HG03565 (cell line): ENCODE results near the gene DNAJB9.
"Not testable (repeated sequence)": the region's sequence is repeated elsewhere in the genome, so short reads cannot be mapped to it uniquely, and the experiment has no call there.

Source experiments
- ATAC-seq: cut with Tn5 transposase; IDR thresholded peaks from one replicate; pipeline ENCODE4 v1.9.1; 2021; ENCODE audit warnings: mild to moderate bottlenecking, moderate library complexity; ENCODE audit not compliant: unreplicated experiment

Gene DNAJB9

DNA sequence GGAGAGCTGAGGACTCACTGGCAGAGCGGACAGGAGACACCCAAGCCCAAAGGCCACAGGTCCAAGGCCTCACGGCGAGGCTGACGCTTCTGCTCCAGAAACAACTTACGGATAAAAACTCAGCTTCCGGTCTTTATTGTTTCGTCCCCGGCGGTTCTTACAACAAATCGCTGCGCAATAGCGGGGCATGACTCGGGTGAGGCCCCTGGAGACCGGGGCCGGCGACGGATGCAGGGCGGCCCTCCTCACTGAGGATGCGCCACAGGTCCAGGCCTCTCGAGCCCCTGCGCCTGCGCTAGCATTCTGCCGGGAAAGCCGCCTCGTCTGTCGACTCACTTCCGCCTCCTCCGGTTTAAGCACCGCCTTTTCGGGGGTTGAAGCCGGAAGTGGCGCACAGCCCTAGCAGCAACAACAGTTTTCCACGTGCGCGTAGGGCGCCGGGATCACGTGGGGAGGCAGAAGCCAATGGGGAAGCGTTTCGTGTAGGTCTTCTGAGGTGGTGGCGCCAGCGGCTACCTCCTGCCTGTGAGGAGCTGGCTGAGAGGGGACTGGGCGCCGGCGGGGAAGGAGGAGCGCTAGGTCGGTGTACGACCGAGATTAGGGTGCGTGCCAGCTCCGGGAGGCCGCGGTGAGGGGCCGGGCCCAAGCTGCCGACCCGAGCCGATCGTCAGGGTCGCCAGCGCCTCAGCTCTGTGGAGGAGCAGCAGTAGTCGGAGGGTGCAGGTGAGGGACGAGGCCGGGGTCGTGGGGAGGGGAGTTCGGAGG lies at the start of gene DNAJB9, which contains the start of gene THAP5:
DNAJB9 (plus strand) TSS at position 494 of the 765 bp plus-strand sequence. CDS start 1,853 bp downstream, outside the sequence.
THAP5 (minus strand) TSS at position 326 of the 765 bp plus-strand sequence; CDS start at position 189, 137 bp downstream.
- ATAC-seq = peak; percentile 95

DNA sequence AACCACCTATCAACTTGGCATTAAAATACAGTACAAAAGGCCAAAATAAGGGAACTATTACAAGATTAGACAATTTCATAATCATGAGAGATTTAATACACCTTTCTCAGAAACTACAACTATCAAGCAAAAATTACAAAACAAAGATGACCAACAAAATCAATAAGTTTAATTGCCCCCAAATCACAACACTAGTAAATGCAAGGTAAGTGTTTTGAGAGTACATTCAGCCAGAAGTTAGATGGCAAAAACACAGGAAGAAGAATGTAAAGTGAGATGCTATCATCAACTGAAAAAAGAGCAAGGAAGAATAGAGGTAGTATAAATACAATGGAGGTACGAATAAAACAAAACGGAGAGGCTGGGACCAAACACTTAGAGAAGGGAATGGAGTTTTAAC lies 46.9 kb upstream of the DNAJB9 start:
- ATAC-seq = no peak

- ATAC-seq = peak; percentile 28
Measured at GRCh38 chr7:108525327-108525984, 44.2 kb upstream of the DNAJB9 start.

- peak; percentile 88 for ATAC-seq
Measured at GRCh38 chr7:108525985-108526767, 43.5 kb upstream of the DNAJB9 start, which contains the start of gene PNPLA8. Gene PNPLA8 (minus strand): TSS chr7:108526135. CDS start chr7:108515491, 10,644 bp downstream.

DNA sequence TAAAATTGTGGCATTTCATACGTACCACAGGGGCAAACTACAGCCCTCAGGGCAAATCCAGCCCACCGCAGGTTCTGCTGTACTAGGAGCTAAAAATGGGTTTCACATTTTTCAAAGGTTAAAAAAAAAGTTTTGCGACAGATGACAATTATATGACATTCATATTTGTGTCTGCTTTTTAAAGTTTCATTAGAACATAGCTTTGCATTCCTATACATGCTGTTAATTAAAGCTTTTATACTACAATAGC lies 43.0 kb upstream of the DNAJB9 start:
- no peak for ATAC-seq

GRCh38 chr7:108528183-108528712 lies 41.4 kb upstream of the DNAJB9 start:
- ATAC-seq = no peak

GRCh38 chr7:108529341-108529740 lies 40.3 kb upstream of the DNAJB9 start:
- ATAC-seq = no peak

GRCh38 chr7:108533712-108534111 lies 36.0 kb upstream of the DNAJB9 start:
- ATAC-seq = no peak

- ATAC-seq = no peak
Measured at GRCh38 chr7:108535257-108535656, 34.4 kb upstream of the DNAJB9 start.

DNA sequence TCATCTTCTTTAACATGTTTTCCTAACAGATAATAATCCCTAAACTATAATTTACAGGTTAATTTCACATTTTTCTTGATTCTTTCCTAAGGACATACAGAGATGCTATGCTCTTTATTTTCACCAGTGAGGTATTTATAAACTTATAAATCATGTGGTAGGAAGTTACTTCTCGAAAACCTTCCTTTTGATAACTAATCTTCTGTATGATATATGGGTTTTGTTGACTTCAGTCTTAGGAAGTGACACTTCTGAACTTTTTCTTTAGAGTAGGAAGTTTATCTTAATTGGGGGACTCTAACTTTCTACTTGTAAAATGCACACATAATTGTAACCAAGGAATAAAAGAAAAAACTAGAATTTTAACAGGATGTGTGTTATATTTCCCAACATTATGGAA lies 33.9 kb upstream of the DNAJB9 start:
- no peak for ATAC-seq

DNA sequence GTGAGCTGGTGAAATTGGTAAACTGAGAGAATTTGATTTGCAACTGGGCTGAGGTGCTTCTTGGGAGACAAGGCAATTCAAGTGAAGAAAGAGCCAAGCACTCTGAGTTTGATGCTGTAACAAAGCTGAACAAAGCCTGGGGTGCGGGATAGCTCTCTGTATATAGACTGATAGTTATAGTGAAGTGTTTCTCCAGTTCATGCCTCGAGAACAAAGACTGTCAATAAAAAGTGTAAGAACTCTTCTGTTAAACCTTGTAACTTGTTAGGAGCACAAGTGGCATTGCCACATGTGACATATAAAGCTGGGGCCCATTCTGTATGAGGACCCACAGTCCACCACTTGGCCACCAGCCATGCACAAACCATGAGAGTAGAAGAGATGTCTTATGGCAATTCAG lies 32.4 kb upstream of the DNAJB9 start:
- no peak for ATAC-seq

DNA sequence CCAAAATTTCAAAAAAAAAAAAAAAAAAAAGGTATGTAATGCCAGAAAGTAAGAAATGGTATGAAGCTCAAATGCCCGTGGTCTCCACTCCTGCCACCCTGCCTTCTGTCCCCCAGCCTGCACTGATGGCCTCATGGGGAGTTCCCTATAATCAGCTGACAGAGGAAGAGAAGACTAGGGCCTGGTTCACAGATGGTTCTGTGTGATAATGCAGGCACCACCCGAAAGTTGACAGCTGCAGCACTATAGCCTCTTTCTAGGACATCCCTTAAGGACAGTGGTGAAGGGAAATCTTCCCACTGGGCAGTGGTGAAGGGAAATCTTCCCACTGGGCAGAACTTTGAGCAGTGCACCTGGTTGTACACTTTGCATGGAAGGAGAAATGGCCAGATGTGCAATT lies 31.4 kb upstream of the DNAJB9 start:
- ATAC-seq = not testable (repeated sequence)

DNA sequence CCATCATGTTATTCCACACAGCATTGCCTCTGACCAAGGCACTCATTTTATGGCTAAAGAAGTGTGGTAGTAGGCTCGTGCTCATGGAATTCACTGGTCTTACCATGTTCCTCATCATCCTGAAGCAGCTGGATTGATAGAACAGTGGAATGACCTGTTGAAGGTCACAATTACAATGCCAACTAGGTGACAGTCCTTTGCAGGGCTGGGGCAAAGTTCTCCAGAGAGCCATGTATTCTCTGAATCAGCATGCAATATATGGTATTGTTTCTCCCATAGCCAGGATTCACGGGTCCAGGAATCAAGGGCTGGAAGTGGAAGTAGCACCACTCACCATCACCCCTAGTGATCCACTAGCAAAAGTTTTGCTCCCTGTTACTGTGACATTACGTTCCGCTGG lies 31.0 kb upstream of the DNAJB9 start:
- not testable (repeated sequence) for ATAC-seq

- no peak for ATAC-seq
Measured at GRCh38 chr7:108541478-108541877, 28.2 kb upstream of the DNAJB9 start.

GRCh38 chr7:108548141-108548896 lies 21.4 kb upstream of the DNAJB9 start:
- not testable (repeated sequence) for ATAC-seq

- ATAC-seq = not testable (repeated sequence)
Measured at GRCh38 chr7:108556665-108557064, 13.0 kb upstream of the DNAJB9 start.

DNA sequence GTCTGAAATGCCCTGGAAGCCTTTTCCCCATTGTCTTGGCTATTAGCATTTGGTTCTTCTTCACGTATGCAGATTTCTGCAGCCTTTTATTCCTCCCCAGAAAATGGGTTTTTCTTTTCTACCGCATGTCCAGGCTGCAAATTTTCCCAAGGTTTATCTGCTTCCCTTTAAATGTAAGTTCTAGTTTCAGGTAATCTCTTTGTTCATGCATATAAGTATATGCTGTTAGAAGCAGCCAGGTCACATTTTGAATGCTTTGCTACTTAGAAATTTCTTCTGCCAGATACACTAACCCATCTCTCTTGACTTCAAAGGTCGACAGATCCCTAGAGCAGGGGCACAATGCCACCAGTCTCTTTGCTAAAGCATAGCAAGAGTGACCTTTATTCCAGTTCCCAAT lies 12.5 kb upstream of the DNAJB9 start:
- no peak for ATAC-seq

DNA sequence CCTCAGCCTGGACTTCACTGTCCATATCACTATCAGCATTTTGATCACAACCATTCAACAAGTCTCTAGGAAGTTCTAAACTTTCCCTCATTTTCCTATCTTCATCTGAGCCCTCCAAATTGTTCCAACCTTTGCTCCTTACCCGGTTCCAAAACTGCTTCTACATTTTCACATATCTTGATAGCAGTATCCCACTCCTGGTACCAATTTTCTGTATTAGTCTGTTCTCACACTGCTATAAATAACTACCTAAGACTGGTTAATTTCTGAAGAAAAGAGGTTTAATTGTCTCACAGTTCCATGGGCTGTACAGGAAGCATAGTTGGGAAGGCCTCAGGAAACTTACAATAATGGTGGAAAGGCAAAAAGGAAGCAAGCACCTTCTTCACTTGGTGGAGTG lies 12.1 kb upstream of the DNAJB9 start:
- ATAC-seq = no peak

DNA sequence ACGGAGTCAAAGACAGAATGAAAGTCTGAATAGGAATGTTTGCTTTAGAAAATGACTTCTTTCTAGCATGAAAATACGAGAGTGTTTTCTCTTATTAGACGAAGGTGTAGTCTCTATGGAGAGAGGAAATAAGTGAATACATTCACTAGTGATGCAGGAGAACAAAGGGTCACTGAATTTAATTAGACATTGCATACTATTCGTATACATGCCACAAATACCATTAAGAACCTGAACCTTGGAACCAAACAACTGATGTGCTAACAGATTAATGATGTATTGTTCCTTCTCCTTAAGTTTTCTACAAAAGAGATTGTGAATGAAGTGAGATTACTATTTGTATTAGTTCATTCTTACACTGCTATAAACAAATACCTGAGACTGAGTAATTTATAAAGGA lies 10.4 kb upstream of the DNAJB9 start:
- ATAC-seq = no peak

GRCh38 chr7:108561047-108561619 lies 8.5 kb upstream of the DNAJB9 start:
- no peak for ATAC-seq
